ENCODE results near the gene VPS13A.

DNA sequence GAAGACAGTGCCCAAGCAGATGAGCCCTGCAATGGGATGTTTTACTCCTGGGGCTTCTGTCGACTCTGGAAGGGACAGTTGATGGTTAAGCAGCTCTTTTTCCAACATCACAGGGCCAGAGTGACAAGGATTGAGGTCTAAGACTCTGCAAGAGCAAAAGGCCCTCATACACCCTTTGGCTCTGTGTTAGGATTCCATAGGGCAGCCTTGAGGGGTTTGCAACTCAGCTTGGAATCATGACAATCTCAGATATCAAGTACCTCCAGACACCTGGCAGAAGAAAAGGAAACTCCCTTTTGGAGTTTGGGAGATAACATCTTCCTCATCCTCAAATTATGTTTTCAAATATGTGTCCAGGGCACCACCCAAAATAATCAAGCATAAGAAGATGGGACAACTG is 265.1 kb downstream of the VPS13A start:
- no peak for TF ChIP-seq RAD21 (IDR thresholded peaks at IDR 0.05; ENCODE audit: insufficient read depth, low read depth, low read length)
- TF ChIP-seq TARDBP (IDR thresholded peaks at IDR 0.05; ENCODE audit: borderline replicate concordance), result no peak
- TF ChIP-seq ZNF274 (IDR thresholded peaks at IDR 0.05; ENCODE audit: insufficient read depth, insufficient read length), result no peak
- TF ChIP-seq EZH2 (IDR thresholded peaks at IDR 0.05; ENCODE audit: borderline replicate concordance, control insufficient read depth, low read depth, low read length), result no peak
- TF ChIP-seq YY1 (IDR thresholded peaks at IDR 0.05; ENCODE audit: low read depth, low read length), result no peak
- TF ChIP-seq RFX5 (IDR thresholded peaks at IDR 0.05; ENCODE audit: low read depth, low read length), result no peak
- TF ChIP-seq, protein P1, sequence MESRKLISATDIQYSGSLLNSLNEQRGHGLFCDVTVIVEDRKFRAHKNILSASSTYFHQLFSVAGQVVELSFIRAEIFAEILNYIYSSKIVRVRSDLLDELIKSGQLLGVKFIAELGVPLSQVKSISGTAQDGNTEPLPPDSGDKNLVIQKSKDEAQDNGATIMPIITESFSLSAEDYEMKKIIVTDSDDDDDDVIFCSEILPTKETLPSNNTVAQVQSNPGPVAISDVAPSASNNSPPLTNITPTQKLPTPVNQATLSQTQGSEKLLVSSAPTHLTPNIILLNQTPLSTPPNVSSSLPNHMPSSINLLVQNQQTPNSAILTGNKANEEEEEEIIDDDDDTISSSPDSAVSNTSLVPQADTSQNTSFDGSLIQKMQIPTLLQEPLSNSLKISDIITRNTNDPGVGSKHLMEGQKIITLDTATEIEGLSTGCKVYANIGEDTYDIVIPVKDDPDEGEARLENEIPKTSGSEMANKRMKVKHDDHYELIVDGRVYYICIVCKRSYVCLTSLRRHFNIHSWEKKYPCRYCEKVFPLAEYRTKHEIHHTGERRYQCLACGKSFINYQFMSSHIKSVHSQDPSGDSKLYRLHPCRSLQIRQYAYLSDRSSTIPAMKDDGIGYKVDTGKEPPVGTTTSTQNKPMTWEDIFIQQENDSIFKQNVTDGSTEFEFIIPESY (IDR thresholded peaks at IDR 0.05), result no peak
- TF ChIP-seq, protein P2, sequence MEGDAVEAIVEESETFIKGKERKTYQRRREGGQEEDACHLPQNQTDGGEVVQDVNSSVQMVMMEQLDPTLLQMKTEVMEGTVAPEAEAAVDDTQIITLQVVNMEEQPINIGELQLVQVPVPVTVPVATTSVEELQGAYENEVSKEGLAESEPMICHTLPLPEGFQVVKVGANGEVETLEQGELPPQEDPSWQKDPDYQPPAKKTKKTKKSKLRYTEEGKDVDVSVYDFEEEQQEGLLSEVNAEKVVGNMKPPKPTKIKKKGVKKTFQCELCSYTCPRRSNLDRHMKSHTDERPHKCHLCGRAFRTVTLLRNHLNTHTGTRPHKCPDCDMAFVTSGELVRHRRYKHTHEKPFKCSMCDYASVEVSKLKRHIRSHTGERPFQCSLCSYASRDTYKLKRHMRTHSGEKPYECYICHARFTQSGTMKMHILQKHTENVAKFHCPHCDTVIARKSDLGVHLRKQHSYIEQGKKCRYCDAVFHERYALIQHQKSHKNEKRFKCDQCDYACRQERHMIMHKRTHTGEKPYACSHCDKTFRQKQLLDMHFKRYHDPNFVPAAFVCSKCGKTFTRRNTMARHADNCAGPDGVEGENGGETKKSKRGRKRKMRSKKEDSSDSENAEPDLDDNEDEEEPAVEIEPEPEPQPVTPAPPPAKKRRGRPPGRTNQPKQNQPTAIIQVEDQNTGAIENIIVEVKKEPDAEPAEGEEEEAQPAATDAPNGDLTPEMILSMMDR (IDR thresholded peaks at IDR 0.05 in 2 of 3, conservative IDR thresholded peaks at IDR 0.05 in 1 of 3; ENCODE audit: control insufficient read depth in 2 of 3, extremely low read depth in 1 of 3, insufficient read depth in 1 of 3, low read depth in 3 of 3, low read length in 3 of 3), result no peak
- no peak for TF ChIP-seq SMAD1 (IDR thresholded peaks at IDR 0.05; ENCODE audit: low read depth, partially characterized antibody)
- TF ChIP-seq SIN3A (IDR thresholded peaks at IDR 0.05; ENCODE audit: low read depth, low read length), result no peak
